NB4 (cell line): ENCODE data around the gene COA8.

Experiments used
- DNase-seq: peaks from one replicate; pipeline ENCODE4 v3.0.0; 2010; ENCODE audit warnings: low read depth
- H3K4me3 ChIP-seq: one replicate; pipeline ENCODE4 v1.5.1; 2011; ENCODE audit warnings: mild to moderate bottlenecking, low read depth, low read length, moderate library complexity
- CTCF ChIP-seq: IDR thresholded peaks from one replicate; pipeline ENCODE4 v1.5.1; 2012; ENCODE audit warnings: low read depth, low read length
- MYC ChIP-seq: IDR thresholded peaks from 2 replicates; pipeline ENCODE4 v1.6.1; 2011; ENCODE audit warnings: low read depth, low read length
- POLR2A ChIP-seq: IDR thresholded peaks from 2 replicates; pipeline ENCODE4 v1.6.1; 2011; ENCODE audit warnings: mild to moderate bottlenecking; ENCODE audit not compliant: insufficient read length; ENCODE audit errors: extremely low read depth
- TF ChIP-seq, protein P1 (sequence below): IDR thresholded peaks from 2 replicates; pipeline ENCODE4 v1.6.1; 2011; ENCODE audit warnings: low read depth, low read length

Gene COA8

DNA sequence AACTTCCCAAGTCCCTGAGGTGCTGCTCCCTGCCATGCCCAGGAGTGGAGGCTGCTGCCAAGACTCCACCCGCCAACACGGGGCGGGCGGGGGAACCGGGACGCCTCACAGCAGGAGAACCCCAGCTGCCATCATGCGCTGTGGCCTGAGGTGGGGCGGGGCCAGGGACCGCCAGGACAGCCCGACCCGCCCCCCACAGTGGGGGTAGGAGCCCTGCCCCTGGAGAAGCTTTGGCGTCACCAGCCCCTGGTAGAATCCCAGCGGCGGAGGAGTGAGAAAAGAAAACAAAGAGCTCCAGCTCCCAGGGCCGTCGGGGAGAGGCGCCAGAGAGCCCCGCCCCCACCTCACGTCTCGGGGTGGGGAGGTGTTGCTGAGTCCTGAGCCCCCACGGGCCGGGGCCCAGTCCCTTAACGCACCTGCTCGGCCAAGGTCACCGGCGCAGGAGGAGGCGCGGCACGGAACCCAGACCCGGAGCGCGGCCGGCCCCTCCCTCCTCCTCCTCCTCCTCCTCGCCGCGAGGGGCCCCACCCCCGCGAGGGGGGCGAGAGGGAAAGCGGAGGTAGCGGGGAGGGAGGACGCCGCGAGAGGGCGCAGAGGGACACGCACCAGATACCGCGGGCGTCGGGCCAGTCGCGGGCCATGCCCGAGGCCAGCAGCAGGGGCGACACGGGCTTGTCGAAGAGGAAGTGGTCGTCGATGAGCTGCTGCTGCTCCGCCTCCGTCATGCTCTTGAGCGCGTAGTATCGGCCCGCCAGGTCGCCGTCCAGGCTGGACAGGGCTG, 41.9 kb upstream of the COA8 start:
- peak; percentile 90 for DNase-seq
- TF ChIP-seq CTCF (peak; percentile 46), MYC (peak; percentile 73), POLR2A (no peak)
- TF ChIP-seq, protein P1, sequence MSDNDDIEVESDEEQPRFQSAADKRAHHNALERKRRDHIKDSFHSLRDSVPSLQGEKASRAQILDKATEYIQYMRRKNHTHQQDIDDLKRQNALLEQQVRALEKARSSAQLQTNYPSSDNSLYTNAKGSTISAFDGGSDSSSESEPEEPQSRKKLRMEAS: peak; percentile 80

GRCh38 chr14:103521438-103521950, 41.3 kb upstream of the COA8 start:
- H3K4me3 ChIP-seq: no peak overlapping the region
- peak; percentile 42 for DNase-seq
- TF ChIP-seq, protein P1: no peak
- TF ChIP-seq POLR2A (no peak), CTCF (no peak), MYC (no peak)

More for the DNA sequence above, 41.9 kb upstream of the COA8 start:
- no peak overlapping the region for H3K4me3 ChIP-seq

DNA sequence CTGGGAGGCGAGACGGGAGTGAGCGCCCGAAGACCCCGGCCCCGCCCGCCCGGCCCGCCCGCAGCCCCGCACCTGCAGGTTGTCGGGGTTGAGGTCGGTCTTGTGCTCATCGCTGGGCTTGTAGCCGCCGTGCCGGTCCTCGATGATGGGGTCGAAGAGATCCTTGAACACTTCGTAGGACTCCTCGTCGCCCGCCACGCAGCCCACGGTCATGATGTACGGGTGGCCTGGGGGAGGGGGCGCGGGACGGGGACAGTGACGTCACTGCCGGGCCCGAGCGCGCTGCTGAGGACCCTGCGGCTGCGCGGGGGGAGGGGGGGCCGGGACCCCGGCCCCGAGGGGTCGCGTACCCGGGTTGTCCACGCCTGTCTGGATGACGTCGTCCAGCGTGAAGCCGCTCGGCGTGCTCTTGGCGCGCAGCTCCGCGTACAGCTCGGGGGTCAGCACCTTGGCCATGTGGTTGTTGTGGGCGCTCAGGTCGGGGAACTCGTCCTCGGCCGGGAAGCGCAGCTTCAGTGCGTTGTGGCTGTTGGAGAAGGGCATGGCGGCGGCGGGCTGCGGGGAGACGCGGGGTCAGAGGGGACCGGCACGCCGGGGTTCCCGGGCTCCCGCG, 40.7 kb upstream of the COA8 start:
- DNase-seq: no peak

GRCh38 chr14:103522649-103523574, 39.8 kb upstream of the COA8 start, which contains the start of gene CKB:
Gene CKB (minus strand): TSS chr14:103522830. CDS start chr14:103522493, 337 bp downstream.
- H3K4me3 ChIP-seq: no peak within 1 kb of the TSS
- TF ChIP-seq CTCF: no peak
- no peak for TF ChIP-seq MYC
- TF ChIP-seq, protein P1: no peak
- no peak for TF ChIP-seq POLR2A
- no peak for DNase-seq

More for the DNA sequence above, 40.7 kb upstream of the COA8 start:
- TF ChIP-seq MYC (no peak), POLR2A (no peak), CTCF (no peak)
- TF ChIP-seq, protein P1: no peak
- no peak overlapping the region for H3K4me3 ChIP-seq

DNA sequence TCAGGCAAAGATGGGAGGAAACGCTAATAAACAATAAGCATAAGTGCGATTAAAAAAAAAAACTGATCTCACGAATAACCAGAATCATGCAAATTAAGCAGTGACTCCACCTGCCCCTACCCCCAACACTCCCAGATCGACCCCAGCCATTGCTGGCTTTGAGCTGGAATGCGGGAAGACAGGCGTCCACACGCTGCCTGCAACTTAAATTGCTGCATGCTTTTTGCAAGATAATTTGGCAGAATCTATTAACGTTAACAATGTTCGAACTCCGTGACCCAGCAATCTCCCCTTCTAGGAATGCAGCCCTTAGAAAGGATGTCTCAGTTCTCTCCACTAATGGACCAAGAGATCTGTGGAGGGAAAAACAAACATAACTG, 39.2 kb upstream of the COA8 start:
- H3K4me3 ChIP-seq: no peak overlapping the region
- DNase-seq: no peak
- no peak for TF ChIP-seq POLR2A
- TF ChIP-seq, protein P1: no peak
- TF ChIP-seq MYC: no peak
- TF ChIP-seq CTCF: no peak
